Right hindlimb (tissue), 1 donor: ENCODE data around the gene RBM26.

Experiments used
- DNase-seq: peaks from one replicate; pipeline ENCODE4 v3.0.0-alpha.2; 2018

RBM26 gene

DNA sequence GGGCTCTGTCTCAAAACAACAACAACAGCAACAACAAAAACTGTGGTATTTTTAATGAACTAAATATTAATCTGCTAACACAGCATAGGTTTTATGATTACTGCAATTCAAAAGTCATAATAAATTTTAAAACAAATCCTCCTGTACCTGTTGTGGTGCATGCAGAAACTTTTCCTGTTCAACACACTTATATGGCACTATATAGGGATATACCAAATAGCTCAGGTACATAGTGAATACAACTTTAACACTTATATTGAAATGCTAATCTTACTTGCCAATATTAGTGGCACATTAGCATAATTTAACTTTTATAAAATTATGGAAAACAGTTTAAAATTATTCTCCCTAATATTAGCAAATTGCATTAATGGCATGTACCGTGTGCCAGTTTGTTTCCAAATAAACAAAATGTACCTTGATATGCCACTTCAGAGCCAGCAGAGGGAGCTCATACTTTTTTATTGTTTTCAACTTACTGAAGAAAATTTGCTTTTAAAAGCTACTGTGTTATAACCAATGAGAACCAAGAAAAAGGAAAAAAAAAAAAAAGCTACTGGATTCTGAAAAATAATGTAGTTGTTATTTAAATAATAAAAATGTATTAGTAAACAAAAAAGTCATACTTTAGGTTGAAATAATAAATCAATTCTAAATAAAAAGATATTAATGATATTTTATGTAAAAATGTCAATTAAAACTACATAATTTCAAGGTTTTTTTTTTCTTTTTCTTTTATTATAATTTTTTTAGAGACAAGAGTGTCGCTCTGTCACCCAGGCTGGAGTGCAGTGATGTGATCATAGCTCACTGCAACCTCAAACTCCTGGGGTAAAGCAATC is 18.0 kb upstream of the RBM26 start:
- DNase-seq, result no peak

DNA sequence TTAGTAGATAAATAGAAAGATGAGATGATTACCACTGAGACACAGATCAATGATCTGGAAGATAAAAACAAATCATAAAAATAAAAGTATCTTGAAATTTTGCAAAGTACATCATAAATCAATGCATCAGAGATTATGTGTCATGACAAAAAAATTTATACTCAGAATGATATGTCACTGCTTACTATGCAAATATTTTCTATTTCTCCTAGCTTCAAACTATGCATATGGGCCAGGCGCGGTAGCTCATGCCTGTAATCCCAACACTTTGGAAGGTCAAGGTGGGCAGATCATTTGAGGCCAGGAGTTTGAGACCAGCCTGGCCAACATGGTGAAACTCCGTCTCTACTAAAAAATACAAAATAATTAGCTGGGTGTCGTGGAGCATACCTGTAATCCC is 17.3 kb upstream of the RBM26 start:
- no peak for DNase-seq

DNA sequence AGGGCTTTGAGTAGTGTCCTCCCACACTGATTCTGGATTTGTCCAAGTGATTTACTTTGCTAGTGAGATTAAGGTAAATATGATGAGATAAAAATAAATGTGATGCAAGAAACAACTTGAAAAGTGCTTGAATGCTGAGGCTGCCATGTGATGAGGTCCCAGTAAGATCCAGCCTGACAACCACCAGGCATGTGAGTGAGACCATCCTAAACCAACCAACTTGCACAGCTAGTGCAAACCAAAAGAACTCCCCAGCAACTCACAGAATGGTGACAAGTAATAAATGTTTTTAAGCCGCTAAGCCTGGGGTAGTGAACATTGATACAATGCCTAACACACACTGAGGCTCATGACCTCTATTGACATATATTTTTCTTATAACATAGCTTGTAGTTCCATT is 13.3 kb upstream of the RBM26 start:
- DNase-seq, result no peak

DNA sequence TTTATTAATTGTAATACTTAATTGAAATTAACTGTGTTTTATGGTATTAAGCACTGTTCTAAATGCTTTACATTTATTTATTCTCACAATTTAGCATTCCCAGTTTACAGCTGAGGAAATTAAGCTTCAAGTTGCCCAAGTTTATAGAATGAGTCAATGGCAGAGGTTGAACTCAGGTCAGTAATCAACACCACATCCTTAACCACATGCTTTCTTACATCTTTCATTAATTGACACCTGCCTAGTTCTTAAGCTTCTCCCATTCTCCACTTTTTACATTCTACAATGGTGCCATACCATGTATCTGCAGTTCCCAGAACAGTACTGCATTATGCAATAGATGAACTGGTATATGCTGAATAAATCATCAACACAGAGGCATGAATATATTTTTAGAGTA is 11.7 kb upstream of the RBM26 start:
- DNase-seq, result no peak

- DNase-seq, result no peak
Measured at GRCh38 chr13:79413521-79413920, 7.5 kb upstream of the RBM26 start.

GRCh38 chr13:79409828-79410227 is 3.8 kb upstream of the RBM26 start:
- DNase-seq, result no peak

- DNase-seq, result no peak
Measured at GRCh38 chr13:79407349-79407979, 1.4 kb upstream of the RBM26 start.

- DNase-seq, result no peak
Measured at GRCh38 chr13:79406597-79406908, 498 bp upstream of the RBM26 start.

GRCh38 chr13:79405501-79405830 is 589 bp downstream of the RBM26 start:
- no peak for DNase-seq

GRCh38 chr13:79404985-79405384 is 1.1 kb downstream of the RBM26 start:
- DNase-seq, result no peak

- DNase-seq, result no peak
Measured at GRCh38 chr13:79404361-79404760, 1.7 kb downstream of the RBM26 start.

GRCh38 chr13:79403113-79403512 is 2.9 kb downstream of the RBM26 start:
- no peak for DNase-seq

DNA sequence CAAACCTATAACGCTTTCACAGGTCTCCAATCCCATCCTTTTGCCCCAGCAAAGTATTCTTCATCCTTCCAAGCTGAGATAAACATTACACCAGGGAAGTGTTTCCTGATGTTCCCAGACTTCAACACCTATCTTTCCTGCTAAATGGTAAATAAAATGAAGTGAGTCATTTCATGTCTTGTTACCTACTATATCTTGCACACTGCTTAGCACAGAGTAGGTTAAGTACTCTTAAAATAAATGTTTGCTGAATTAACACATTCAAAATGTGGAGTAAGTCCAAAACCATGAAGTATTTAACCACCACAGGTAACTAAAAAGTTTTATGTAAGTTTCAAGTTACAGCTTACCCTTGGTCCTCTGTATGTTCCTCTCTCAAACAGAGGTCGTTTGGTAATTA is 3.4 kb downstream of the RBM26 start:
- no peak for DNase-seq

GRCh38 chr13:79402074-79402635 is 3.9 kb downstream of the RBM26 start:
- DNase-seq, result no peak

- no peak for DNase-seq
Measured at GRCh38 chr13:79401259-79402070, 4.6 kb downstream of the RBM26 start.

DNA sequence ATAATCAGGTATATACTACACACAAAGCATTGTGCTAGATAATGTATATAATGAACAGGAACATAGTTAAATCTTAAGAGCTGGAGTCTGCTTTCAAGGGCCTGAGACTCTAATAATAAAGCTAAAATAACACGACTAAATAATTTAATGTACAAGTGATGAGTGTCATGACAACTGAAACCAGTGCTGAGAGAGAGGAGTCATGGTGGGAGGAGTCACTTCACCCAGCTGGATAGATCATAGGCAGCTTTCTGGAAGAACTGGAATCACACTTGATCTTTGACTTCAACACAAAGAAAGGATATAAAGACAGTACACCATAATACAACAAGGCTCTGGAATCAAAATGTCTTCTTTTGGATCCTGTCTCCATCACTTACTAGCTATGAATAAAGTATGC is 7.1 kb downstream of the RBM26 start:
- no peak for DNase-seq

GRCh38 chr13:79398127-79398526 is 7.9 kb downstream of the RBM26 start:
- DNase-seq, result no peak

- no peak for DNase-seq
Measured at GRCh38 chr13:79395881-79396280, 10.2 kb downstream of the RBM26 start.

DNA sequence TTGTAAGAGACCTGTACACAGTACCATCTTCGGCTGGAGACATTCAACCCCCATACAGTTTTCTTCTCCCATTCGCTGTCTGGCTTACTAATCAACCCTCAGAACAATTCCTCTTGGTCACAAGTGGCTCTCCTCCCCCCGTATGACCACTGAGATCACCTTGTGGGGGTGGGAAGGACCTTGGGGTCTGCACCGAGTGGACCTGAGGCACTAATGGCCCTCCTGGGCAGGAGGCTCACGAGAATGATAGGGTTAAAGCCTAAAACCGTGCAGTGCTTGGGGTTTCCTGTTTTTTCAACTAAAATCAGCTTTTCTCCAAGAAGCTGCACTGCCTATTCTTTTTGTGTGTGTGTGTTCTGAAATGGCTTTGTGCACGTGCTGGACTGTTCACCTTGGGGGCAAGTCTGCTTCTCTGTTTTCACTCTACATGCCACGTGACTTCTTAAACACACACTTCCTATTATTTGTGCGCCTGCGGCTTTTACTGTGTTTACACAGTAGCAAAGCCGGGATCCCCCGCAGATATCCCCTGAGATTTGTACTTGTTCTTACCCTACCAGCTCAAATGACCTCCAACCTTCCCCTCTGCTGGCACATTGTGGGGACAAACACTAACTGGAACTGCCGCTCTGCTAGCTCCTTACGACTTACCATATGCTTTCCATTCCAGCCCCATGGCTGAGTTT is 12.3 kb downstream of the RBM26 start:
- DNase-seq, result no peak

- no peak for DNase-seq
Measured at GRCh38 chr13:79392882-79393563, 13.0 kb downstream of the RBM26 start.

GRCh38 chr13:79389026-79389425 is 17.0 kb downstream of the RBM26 start:
- DNase-seq, result no peak

- no peak for DNase-seq
Measured at GRCh38 chr13:79387853-79388252, 18.2 kb downstream of the RBM26 start.
